Immature natural killer cell (primary cell): ENCODE measurements around the gene HSF4. TPM values are rescaled to one million over a fixed set of nuclear protein-coding genes. Genes with fewer than 3 reads are reported as not detected.

ENCODE experiments used
- DNase-seq, 3 donors: peaks; one replicate each; pipeline ENCODE4 v3.0.0; 2022; ENCODE audit warnings: mixed read lengths in 1 of 3
- H3K27ac Mint-ChIP-seq, 6 donors: one replicate each; pipeline ENCODE4 v1.8.0; 2020; ENCODE audit warnings: mixed read lengths in 6 of 6, mild to moderate bottlenecking in 5 of 6, inconsistent platforms in 4 of 6, moderate library complexity in 3 of 6
- H3K27me3 Mint-ChIP-seq, 3 donors: one replicate each; pipeline ENCODE4 v1.8.0; 2020 to 2021; ENCODE audit warnings: low read depth in 3 of 3, mild to moderate bottlenecking in 3 of 3, mixed read lengths in 3 of 3, moderate library complexity in 3 of 3, inconsistent platforms in 1 of 3
- H3K36me3 Mint-ChIP-seq, 3 donors: one replicate each; pipeline ENCODE4 v1.8.0; 2020; ENCODE audit warnings: mixed read lengths in 3 of 3, inconsistent platforms in 2 of 3, mild to moderate bottlenecking in 2 of 3
- H3K4me1 Mint-ChIP-seq, 2 donors: one replicate each; pipeline ENCODE4 v1.8.0; 2020; ENCODE audit warnings: inconsistent platforms in 2 of 2, mild to moderate bottlenecking in 2 of 2, mixed read lengths in 2 of 2, moderate library complexity in 1 of 2
- H3K4me3 Mint-ChIP-seq, 5 donors: one replicate each; pipeline ENCODE4 v1.8.0; 2020; ENCODE audit warnings: mild to moderate bottlenecking in 5 of 5, mixed read lengths in 5 of 5, inconsistent platforms in 3 of 5, moderate library complexity in 3 of 5
- H3K9me3 Mint-ChIP-seq, 6 donors: one replicate each; pipeline ENCODE4 v1.8.0; 2020; ENCODE audit warnings: mild to moderate bottlenecking in 6 of 6, mixed read lengths in 6 of 6, inconsistent platforms in 4 of 6, moderate library complexity in 3 of 6
- polyA plus RNA-seq, 3 donors: library from polyadenylated mRNA; unstranded; fragments of 300-500 nt; fragmentation: Illumina TruSeq; gene quantifications; one replicate each; pipeline ENCODE4 v1.2.3, GENCODE V29; 2021

Gene HSF4
- polyA plus RNA-seq, 3 donors from 2014 or later: not detected

DNA sequence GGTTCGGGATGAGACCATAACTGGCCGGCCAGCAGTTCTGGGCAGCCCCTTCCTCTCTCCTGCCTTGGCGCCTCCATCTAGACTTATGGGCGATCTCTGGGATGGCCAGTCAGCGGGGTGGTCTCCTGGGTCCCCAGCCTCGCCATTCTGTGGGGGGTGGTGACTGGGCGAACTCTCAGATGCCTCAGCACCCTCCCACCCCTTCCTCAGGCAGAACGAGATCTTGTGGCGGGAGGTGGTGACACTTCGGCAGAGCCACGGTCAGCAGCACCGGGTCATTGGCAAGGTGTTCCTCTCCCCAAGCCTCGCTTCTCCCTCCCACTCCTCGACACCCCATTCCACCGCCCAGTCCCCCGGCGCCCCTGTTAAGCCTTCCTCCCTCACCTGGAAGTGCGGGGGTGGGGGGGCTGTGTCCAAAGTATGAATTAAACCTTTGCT lies 1.6 kb downstream of the HSF4 start:
- peaks cover 18 to 27% of the 10 kb centered on the region in 2 donors for H3K4me1 Mint-ChIP-seq
- H3K27ac Mint-ChIP-seq: no peak overlapping the region
- H3K4me3 Mint-ChIP-seq: no peak overlapping the region
- no peak for DNase-seq
- H3K27me3 Mint-ChIP-seq: peaks cover 13 to 35% (median 25%) of the 10 kb centered on the region in 3 donors
- peaks cover 0 to 2% (median 0%) of the 10 kb centered on the region in 6 donors for H3K9me3 Mint-ChIP-seq
- no peaks in the 10 kb centered on the region for H3K36me3 Mint-ChIP-seq

DNA sequence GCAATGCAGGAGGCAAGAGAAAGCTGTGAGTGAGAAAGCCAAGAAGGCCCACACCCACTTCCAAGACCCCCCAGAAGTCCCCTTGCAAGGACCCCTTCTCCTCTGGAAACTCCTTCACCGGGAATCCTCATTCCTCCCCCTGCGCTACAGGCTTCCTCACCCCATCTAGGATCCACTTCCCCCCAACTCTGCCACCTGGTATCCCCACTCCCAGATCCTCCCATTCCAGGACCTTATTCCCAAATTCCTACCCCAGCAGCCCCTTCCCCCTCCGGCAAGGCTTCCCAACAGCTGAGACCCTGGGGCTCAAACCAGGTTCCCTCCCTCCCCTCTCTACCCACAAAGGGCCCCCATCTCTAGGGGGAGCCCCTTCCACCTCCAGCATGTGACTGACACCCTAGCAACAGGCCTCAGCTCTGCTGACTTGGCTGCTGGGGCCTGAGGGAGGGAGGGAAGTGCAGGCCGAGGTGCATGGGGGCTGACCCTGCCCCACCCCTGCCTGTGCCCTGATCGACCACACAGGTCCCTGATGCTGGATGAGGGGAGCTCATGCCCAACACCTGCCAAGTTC lies 2.1 kb downstream of the HSF4 start:
- H3K4me3 Mint-ChIP-seq: no peak overlapping the region
- no peak for DNase-seq
- no peaks in the 10 kb centered on the region for H3K36me3 Mint-ChIP-seq
- peaks cover 18 to 30% of the 10 kb centered on the region in 2 donors for H3K4me1 Mint-ChIP-seq
- H3K9me3 Mint-ChIP-seq: peaks cover 0 to 2% (median 0%) of the 10 kb centered on the region in 6 donors
- H3K27me3 Mint-ChIP-seq: peaks cover 16 to 38% (median 28%) of the 10 kb centered on the region in 3 donors
- H3K27ac Mint-ChIP-seq: no peak overlapping the region

DNA sequence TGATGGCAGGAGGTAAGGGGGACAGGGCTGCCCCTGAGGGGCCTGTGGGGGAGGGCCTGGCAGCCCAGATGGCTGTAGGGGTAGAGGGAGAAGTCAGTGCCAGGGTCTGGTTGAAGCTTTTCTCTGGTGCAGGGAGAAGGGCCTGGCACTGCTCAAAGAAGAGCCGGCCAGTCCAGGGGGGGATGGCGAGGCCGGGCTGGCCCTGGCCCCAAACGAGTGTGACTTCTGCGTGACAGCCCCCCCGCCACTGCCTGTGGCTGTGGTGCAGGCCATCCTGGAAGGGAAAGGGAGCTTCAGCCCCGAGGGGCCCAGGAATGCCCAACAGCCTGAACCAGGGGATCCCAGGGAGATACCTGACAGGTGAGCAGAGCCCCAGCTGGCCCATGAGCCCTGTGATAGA lies 3.0 kb downstream of the HSF4 start:
- no peak for DNase-seq
- Mint-ChIP-seq H3K4me3 (no peak overlapping the region), H3K27me3 (peaks cover 16 to 33% (median 25%) of the 10 kb centered on the region in 3 donors), H3K27ac (no peak overlapping the region), H3K4me1 (peaks cover 14 to 27% of the 10 kb centered on the region in 2 donors), H3K9me3 (peaks cover 0 to 2% (median 0%) of the 10 kb centered on the region in 6 donors), H3K36me3 (no peaks in the 10 kb centered on the region)

DNA sequence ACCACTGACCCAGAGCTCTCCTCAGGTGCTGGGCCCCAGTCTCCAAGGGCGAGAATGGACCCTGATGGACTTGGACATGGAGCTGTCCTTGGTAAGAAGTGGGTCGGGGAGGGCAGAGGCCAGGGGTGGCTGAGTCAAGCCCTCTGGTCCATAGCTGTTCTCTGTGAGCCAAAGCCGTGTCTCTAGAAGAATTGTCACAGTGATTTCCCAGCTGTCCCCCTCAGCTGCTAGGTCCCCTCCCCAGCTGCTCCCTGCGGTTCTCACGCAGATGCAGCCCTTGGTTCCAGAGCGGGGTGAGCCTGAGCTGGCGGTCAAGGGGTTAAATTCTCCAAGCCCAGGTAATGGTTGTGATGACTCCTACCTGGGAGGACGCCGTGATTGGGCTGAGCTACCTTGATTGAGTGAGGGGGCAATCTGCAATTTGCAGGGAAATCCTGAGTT lies 4.5 kb downstream of the HSF4 start:
- peaks cover 22 to 36% (median 23%) of the 10 kb centered on the region in 3 donors for H3K27me3 Mint-ChIP-seq
- DNase-seq: no peak
- H3K4me3 Mint-ChIP-seq: peak overlapping the region in 1 of 5 donors; percentile 32
- peaks cover 0 to 2% (median 0%) of the 10 kb centered on the region in 6 donors for H3K9me3 Mint-ChIP-seq
- H3K4me1 Mint-ChIP-seq: peaks cover 25 to 36% of the 10 kb centered on the region in 2 donors
- H3K36me3 Mint-ChIP-seq: no peaks in the 10 kb centered on the region
- H3K27ac Mint-ChIP-seq: no peak overlapping the region

DNA sequence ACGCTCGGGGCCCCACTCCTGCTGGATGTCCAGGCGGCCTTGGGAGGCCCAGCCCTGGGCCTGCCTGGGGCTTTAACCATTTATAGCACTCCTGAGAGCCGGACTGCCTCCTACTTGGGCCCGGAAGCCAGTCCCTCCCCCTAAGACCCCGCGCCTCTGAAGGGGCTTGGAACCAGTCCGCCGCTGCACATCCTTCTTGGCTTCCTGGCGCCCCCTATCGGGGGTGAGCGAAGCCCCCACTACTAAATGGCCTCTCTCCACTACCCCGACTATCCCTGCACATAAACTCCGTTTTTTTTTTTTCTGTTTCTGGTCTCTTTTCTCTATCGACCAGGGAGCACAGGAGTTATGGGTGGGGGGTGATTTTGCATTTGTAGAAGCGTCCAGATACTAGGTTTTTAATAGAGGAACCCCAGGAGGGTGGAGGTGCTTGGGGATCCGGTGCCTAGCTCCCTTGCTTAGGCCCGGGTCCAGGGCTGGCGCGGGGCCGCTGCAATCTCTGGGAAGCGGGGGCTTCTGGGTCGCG lies 5.2 kb downstream of the HSF4 start:
- peaks cover 19 to 37% (median 23%) of the 10 kb centered on the region in 3 donors for H3K27me3 Mint-ChIP-seq
- no peaks in the 10 kb centered on the region for H3K36me3 Mint-ChIP-seq
- peak in 1 of 3 donors; percentile 32 for DNase-seq
- H3K4me1 Mint-ChIP-seq: peaks cover 27 to 34% of the 10 kb centered on the region in 2 donors
- H3K27ac Mint-ChIP-seq: no peak overlapping the region
- H3K4me3 Mint-ChIP-seq: peak overlapping the region in 4 of 5 donors; percentile 33 to 69 (median 51)
- peaks cover 0 to 2% (median 0%) of the 10 kb centered on the region in 6 donors for H3K9me3 Mint-ChIP-seq

DNA sequence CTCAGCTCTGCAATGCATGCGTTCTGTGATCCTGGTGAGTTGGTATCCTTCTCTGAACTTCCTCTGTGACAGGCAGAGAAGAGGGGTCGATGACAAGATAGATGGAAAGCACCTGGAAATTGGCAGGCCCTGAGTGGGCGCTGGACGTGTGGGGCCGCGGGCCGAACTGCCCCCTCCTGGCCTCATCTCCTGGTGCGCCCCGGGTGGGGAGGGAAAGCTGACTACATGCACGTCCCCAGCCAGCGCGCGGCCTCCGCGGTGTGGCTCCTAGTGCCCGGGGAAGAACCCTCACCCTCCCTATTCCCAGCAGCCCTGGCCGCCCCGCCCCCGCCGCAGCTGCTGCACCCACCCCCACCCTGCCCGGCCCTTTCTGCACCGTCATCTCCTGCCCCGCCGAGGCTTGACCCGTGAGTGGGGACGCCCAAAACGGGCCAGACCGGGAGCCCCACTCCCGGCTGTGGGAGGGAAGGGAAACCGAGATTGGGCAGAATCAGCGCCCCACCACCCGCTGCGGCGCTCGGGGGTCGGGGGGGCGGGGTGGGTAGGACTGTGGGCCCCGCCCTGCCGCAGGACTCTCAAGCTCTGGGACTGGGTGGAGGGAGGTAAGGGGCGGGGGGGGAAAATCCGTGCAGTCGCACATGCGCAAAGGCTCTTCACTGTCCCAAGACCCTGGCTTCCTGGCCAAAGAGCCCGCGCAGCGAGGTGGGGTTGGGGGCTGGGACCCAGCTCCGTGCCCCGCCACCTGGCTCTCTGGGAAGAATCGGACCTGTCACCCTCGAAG lies 5.8 kb downstream of the HSF4 start, which contains the start of gene NOL3:
NOL3 (plus strand) TSS at position 371 of the 781 bp plus-strand sequence.
- H3K27me3 Mint-ChIP-seq: peaks cover 18 to 37% (median 19%) of the 10 kb centered on the region in 3 donors
- H3K36me3 Mint-ChIP-seq: no peaks in the 10 kb centered on the region
- no peak for DNase-seq
- H3K4me3 Mint-ChIP-seq: peak within 1 kb of the TSS; percentile 24 to 69 (median 53)
- peaks cover 0 to 2% (median 0%) of the 10 kb centered on the region in 6 donors for H3K9me3 Mint-ChIP-seq
- no peak within 1 kb of the TSS for H3K27ac Mint-ChIP-seq
- peaks cover 30 to 37% of the 10 kb centered on the region in 2 donors for H3K4me1 Mint-ChIP-seq

DNA sequence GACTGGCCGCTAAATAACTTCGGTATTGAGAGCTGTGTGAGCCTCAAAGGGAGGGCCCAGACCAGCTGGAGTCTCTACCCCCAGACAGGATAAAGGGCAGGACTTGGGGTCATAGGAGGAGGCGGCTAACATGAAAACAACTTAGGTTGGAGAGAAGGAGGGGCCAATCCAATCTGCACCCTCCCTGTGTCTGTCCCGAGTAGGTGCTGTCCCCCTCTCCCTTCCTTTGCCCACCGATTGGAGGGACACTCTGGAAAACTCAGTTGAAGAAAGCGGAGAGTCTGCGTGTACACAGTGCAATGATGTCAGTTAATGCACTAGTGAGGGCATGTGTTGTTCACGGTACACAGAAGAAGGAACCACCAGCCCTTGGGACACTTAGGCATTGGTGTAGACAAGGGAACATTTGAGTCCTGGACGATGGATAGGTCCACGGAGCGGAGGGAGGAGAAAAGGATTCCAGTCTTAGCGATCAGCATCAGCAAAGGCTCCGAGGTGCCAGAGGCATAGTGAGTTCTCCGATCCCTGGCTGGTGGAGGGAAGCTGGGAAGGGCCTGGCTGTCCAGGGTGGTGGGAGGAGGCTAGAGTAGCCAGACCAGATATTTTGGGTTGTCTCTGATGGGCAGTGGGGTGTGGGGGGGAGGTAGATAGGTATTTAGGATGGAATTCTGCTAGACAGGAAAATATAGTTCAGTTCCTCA lies 6.6 kb downstream of the HSF4 start:
- Mint-ChIP-seq H3K9me3 (peaks cover 0 to 2% (median 0%) of the 10 kb centered on the region in 6 donors), H3K27ac (no peak overlapping the region), H3K36me3 (no peaks in the 10 kb centered on the region), H3K4me3 (peak overlapping the region in 4 of 5 donors; percentile 24 to 53 (median 46)), H3K27me3 (peaks cover 17 to 37% (median 21%) of the 10 kb centered on the region in 3 donors), H3K4me1 (peaks cover 36 to 38% of the 10 kb centered on the region in 2 donors)
- no peak for DNase-seq

DNA sequence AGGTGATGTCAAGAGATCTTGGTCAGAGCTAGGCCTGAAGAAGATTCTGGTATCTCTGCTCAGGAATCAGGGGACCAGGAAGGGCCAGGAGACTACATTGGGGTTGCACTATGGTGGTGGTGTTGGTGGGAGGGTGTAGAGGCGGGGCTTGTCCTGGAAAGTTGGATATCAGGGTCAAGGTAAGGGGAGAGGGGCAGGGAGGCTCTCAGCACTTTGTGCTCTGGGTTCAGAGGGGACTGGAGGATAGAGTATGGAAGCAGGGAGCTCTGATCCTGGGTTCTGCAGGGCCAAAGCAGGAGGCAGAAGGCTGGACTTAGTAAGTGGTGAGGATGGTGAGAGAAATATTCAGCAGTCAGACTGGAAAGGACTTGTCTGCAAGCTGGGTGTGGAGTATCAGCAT lies 8.8 kb downstream of the HSF4 start:
- Mint-ChIP-seq H3K9me3 (no peaks in the 10 kb centered on the region), H3K27ac (peak overlapping the region; percentile 0 to 73 (median 62)), H3K4me3 (peak overlapping the region; percentile 85 to 94 (median 86)), H3K27me3 (peaks cover 17 to 25% (median 22%) of the 10 kb centered on the region in 3 donors), H3K36me3 (no peaks in the 10 kb centered on the region), H3K4me1 (peaks cover 43 to 49% of the 10 kb centered on the region in 2 donors)
- DNase-seq: no peak

DNA sequence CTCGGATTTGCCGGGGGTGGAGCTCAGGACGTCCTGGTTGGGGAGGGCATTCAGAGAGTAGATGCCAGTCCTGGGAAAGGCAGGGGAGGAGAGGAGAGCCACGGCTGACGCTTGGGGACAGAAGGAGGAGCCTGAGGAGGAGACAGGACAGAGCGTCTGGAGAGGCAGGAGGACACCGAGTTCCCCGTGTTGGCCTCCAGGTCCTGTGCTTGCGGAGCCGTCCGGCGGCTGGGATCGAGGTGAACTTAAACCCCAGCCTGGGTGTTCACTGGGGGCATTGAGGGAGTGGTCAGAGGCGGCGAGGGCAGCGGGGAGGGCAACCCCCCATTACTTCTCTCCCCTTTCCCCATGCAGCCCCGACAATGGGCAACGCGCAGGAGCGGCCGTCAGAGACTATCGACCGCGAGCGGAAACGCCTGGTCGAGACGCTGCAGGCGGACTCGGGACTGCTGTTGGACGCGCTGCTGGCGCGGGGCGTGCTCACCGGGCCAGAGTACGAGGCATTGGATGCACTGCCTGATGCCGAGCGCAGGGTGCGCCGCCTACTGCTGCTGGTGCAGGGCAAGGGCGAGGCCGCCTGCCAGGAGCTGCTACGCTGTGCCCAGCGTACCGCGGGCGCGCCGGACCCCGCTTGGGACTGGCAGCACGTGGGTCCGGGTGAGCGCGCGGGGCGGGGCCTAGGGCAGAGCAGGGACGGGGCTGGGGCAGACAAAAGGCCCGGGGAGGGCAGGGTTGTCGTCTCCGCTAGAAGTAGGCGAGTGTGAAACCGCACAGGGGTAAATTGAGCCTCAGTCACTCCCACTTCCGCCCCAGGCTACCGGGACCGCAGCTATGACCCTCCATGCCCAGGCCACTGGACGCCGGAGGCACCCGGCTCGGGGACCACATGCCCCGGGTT lies 9.5 kb downstream of the HSF4 start:
- H3K27me3 Mint-ChIP-seq: peaks cover 17 to 20% (median 20%) of the 10 kb centered on the region in 3 donors
- peaks cover 46 to 49% of the 10 kb centered on the region in 2 donors for H3K4me1 Mint-ChIP-seq
- H3K27ac Mint-ChIP-seq: peak overlapping the region; percentile 0 to 74 (median 67)
- peak overlapping the region; percentile 85 to 94 (median 86) for H3K4me3 Mint-ChIP-seq
- H3K9me3 Mint-ChIP-seq: no peaks in the 10 kb centered on the region
- no peaks in the 10 kb centered on the region for H3K36me3 Mint-ChIP-seq
- peak; percentile 68 to 73 (median 69) for DNase-seq

DNA sequence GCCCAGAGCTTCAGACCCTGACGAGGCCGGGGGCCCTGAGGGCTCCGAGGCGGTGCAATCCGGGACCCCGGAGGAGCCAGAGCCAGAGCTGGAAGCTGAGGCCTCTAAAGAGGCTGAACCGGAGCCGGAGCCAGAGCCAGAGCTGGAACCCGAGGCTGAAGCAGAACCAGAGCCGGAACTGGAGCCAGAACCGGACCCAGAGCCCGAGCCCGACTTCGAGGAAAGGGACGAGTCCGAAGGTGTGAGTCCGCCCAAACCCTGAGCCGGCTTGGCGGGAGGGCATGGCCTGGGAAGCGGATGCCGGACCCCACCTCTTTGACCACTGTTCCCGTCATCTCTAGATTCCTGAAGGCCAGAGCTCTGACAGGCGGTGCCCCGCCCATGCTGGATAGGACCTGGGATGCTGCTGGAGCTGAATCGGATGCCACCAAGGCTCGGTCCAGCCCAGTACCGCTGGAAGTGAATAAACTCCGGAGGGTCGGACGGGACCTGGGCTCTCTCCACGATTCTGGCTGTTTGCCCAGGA lies 10.2 kb downstream of the HSF4 start:
- no peak for DNase-seq
- Mint-ChIP-seq H3K4me3 (peak overlapping the region in 3 of 5 donors; percentile 46 to 86 (median 65)), H3K27me3 (peaks cover 16 to 20% (median 18%) of the 10 kb centered on the region in 3 donors), H3K36me3 (no peaks in the 10 kb centered on the region), H3K27ac (peak overlapping the region in 2 of 6 donors; percentile 73 to 79), H3K9me3 (no peaks in the 10 kb centered on the region), H3K4me1 (peaks cover 45 to 47% of the 10 kb centered on the region in 2 donors)

DNA sequence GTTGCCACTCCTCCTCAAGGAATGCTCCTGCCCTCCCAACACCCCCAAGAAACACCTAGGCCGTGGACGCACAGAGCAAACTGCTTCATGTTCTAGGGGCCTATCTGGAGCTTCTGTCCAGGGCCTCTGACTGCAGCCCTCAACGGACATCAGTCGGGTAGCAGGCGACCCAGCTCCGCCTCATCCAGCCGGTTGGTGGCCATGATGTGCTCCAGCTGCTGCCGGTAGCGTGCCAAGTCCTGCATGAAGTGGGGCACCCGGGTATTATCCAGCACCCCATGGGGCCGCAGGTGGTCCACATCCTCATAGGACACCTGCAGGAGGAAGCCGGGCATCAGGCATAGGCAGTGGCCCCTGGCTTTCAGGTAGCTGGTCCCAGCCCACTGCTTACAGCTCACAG lies 12.1 kb downstream of the HSF4 start:
- no peaks in the 10 kb centered on the region for H3K9me3 Mint-ChIP-seq
- H3K27ac Mint-ChIP-seq: no peak overlapping the region
- H3K27me3 Mint-ChIP-seq: peaks cover 6 to 15% (median 6%) of the 10 kb centered on the region in 3 donors
- peak overlapping the region in 4 of 5 donors; percentile 13 to 75 (median 56) for H3K4me3 Mint-ChIP-seq
- H3K4me1 Mint-ChIP-seq: peaks cover 33 to 36% of the 10 kb centered on the region in 2 donors
- no peak for DNase-seq
- no peaks in the 10 kb centered on the region for H3K36me3 Mint-ChIP-seq
